Measurements from ENCODE around the gene ATP6V0A4.

DNA sequence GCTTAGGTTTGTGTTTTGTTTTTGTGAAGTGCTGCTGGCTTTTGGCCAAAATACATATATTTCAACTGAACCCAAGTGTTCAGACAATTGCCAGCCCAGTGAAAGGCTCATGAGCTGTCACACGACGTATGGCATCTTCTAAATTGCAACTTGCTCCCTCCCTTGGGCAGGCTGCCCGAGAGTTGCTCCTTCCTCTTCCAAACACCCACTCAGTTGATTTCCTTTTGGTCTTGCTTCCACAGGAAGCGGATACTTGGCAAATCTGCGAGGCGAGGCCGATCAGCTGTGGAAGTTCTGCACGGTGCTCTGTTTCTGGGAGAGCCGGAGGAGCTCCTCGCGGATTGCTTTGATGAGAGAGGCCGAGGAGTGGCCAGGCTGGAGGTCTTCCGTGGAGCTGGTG is 39.6 kb upstream of the ATP6V0A4 start:
- TF ChIP-seq ATF7-NPFF (CRISPR knock-in tag; IDR thresholded peaks at IDR 0.05; ENCODE audit: low read depth) (no peak), ZNF652 (CRISPR knock-in tag; IDR thresholded peaks at IDR 0.05; ENCODE audit: borderline replicate concordance, low read depth) (no peak), SUZ12 (IDR thresholded peaks at IDR 0.05; ENCODE audit: low read depth, low read length) (no peak), ZNF530 (CRISPR knock-in tag; IDR thresholded peaks at IDR 0.05; ENCODE audit: low read depth) (no peak), ZKSCAN8 (CRISPR knock-in tag; IDR thresholded peaks at IDR 0.05; ENCODE audit: borderline replicate concordance) (no peak), MXI1 (IDR thresholded peaks at IDR 0.05; ENCODE audit: borderline replicate concordance, low read depth, low read length) (no peak), ZNF670 (CRISPR knock-in tag; IDR thresholded peaks at IDR 0.05; ENCODE audit: borderline replicate concordance) (no peak)

Data from HepG2 (cell line).